CD4-positive, alpha-beta T cell treated with Interleukin-12 subunit alpha and Interleukin-12 subunit beta, for 1 hour (primary cell): ENCODE results near the gene BID.

ENCODE experiments used
- DNase-seq: peaks from one replicate; pipeline ENCODE4 v3.0.0-alpha.2; 2020

BID gene

GRCh38 chr22:17802822-17803221, 28.6 kb upstream of the BID start:
- DNase-seq = no peak

GRCh38 chr22:17802411-17802810, 28.1 kb upstream of the BID start:
- no peak for DNase-seq

- DNase-seq = peak; percentile 20
These were observed 23.7 kb upstream of the BID start for GRCh38 chr22:17797721-17798559.

- no peak for DNase-seq
These were observed 22.4 kb upstream of the BID start for GRCh38 chr22:17796695-17797094.

GRCh38 chr22:17795661-17796548, 21.6 kb upstream of the BID start:
- no peak for DNase-seq

GRCh38 chr22:17794726-17795542, 20.7 kb upstream of the BID start:
- no peak for DNase-seq

GRCh38 chr22:17792854-17793434, 18.7 kb upstream of the BID start:
- DNase-seq = no peak

GRCh38 chr22:17792299-17792698, 18.0 kb upstream of the BID start:
- DNase-seq = no peak

- DNase-seq = no peak
These were observed 16.9 kb upstream of the BID start for GRCh38 chr22:17791196-17791595.

- DNase-seq = no peak
These were observed 15.3 kb upstream of the BID start for GRCh38 chr22:17789379-17790200.

GRCh38 chr22:17788528-17789378, 14.5 kb upstream of the BID start:
- no peak for DNase-seq

GRCh38 chr22:17787716-17788330, 13.6 kb upstream of the BID start:
- DNase-seq = no peak

- no peak for DNase-seq
These were observed 13.0 kb upstream of the BID start for GRCh38 chr22:17787241-17787640.

GRCh38 chr22:17786435-17787161, 12.3 kb upstream of the BID start:
- DNase-seq = no peak

- peak; percentile 77 for DNase-seq
These were observed 11.2 kb upstream of the BID start for GRCh38 chr22:17785185-17786184.

- DNase-seq = no peak
These were observed 10.5 kb upstream of the BID start for GRCh38 chr22:17784776-17785175.

GRCh38 chr22:17783773-17784480, 9.7 kb upstream of the BID start:
- no peak for DNase-seq

- DNase-seq = no peak
These were observed 9.0 kb upstream of the BID start for GRCh38 chr22:17783312-17783711.
